NCI-H1694 (cell line): ENCODE results near the gene ERMN.
"Not testable (repeated sequence)": the region's sequence is repeated elsewhere in the genome, so short reads cannot be mapped to it uniquely, and the experiment has no call there.

Experiments
- DNase-seq: peaks from one replicate; lab custom pipeline; 2025; lab: John Stamatoyannopoulos, UW

ERMN gene

DNA sequence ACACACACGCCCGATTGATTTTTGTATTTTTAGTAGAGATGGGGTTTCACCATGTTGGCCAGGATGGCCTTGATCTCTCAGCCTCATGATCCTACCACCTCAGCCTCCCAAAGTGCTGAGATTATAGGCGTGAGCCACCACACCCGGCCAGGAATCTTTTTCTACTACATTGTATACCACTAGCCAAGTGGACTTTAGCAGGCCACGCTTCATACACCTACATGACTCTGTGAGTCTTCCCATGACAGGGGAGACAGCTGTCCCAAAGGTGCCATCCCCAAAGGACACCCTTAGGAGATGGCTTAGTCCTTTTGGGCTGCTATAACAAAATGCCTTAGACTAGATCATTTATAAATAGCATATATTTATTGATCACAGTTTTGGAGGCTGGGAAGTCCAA lies 32.8 kb downstream of the ERMN start:
- DNase-seq: no peak

DNA sequence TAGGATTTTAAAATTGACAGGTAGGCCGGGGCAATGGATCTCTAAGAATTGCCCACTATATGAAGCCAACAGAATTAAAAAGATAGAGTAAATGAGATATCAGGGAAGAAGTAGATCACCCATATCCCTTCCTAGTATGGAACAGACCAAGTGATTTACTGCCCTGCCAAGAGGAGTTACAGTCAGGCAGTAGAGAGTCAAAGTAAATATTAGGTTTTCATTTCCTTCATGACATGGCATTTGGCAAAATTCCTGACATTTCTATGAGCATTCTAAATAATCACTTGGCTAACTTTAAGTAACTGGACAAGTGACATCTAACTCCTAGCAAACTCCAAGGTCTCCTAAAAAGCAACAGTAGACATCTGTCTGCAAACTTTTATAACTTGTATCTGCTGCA lies 34.6 kb downstream of the ERMN start:
- no peak for DNase-seq

- no peak for DNase-seq
These were observed 35.1 kb downstream of the ERMN start for GRCh38 chr2:157290525-157290924.

DNA sequence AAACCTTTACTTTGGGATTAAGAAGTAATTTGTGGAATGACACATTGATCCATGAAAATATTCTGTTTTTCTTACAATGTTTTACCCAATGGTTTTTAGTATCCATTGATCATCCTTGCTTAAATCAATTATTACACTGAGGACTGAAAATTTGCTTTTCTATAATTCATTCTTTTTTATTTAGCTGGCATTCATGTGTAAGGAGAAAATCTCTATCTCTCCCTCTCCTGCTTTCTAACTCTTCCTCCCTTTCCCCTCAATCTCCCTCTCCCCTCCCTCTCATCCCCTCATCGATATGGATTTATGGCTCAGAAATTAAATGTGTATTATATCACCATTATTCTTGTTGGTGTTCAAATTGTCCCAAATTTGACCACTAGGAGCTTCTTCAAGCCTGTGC lies 38.5 kb downstream of the ERMN start:
- no peak for DNase-seq

DNA sequence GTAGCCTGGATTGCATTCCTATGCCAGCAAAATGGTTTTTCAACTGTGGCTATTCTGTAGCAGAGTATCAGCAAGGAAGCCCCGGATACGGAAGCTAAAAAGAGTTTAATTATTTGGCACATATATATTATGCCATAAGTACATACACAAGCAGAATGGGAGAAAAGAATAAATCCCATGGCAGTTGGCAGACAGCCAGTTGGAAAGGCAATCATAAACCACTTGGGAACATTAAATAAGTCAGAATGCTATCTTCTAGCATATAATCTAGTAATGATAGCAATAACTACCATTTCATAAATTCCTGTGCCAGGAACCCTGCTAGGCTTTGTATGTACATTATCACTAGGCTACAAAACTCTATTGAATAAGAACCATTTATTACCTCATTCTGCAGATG lies 42.2 kb downstream of the ERMN start:
- DNase-seq: peak; percentile 20

- DNase-seq: no peak
These were observed 44.3 kb downstream of the ERMN start for GRCh38 chr2:157281316-157281715.

DNA sequence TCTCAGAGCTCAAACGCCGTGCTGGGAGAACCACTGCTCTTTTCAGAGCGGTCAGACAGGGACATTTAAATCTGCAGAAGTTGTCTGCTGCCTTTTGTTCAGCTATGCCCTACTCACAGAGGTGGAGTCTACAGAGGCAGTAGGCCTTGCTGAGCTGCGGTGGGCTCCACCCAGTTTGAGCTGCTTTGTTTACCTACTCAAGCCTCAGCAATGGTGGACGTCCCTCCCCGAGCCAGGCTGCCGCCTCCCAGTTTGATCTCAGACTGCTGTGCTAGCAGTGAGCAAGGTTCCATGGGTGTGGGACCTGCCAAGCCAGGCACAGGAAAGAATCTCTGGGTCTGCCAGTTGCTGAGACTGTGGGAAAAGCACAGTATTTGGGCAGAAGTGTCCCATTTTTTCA lies 46.3 kb downstream of the ERMN start:
- DNase-seq: not testable (repeated sequence)

GRCh38 chr2:157271590-157272203 lies 53.9 kb downstream of the ERMN start:
- no peak for DNase-seq

- no peak for DNase-seq
These were observed 55.7 kb downstream of the ERMN start for GRCh38 chr2:157269922-157270321.

GRCh38 chr2:157269060-157269459 lies 56.6 kb downstream of the ERMN start:
- DNase-seq: no peak
